ENCODE measurements around the gene QRICH1.
"Not testable (repeated sequence)": the region's sequence is repeated elsewhere in the genome, so short reads cannot be mapped to it uniquely, and the experiment has no call there.

Gene QRICH1

GRCh38 chr3:49016414-49017228 is 77.2 kb downstream of the QRICH1 start:
- peak; percentile 61 for DNase-seq

DNA sequence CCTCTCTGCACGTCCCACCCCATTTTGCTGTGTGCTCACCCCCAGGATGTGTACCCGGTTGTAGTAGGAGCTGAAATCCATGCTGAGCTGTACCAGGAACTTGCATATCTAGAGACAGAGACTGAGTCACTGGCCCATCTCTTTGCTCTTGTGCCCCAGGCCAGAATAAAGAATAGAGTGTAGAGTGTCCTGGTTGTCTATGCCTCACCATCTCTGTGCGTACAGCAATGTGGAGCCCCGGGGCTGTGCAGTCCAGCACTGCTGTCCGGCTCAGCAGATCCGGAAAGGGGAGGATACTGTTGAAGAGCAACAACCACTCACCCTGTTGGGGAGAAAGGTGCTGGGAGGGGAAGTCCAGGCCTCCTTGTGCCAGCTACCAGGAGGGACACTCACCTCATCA is 78.1 kb downstream of the QRICH1 start:
- DNase-seq: no peak

GRCh38 chr3:49015072-49015471 is 78.8 kb downstream of the QRICH1 start:
- DNase-seq: no peak

DNA sequence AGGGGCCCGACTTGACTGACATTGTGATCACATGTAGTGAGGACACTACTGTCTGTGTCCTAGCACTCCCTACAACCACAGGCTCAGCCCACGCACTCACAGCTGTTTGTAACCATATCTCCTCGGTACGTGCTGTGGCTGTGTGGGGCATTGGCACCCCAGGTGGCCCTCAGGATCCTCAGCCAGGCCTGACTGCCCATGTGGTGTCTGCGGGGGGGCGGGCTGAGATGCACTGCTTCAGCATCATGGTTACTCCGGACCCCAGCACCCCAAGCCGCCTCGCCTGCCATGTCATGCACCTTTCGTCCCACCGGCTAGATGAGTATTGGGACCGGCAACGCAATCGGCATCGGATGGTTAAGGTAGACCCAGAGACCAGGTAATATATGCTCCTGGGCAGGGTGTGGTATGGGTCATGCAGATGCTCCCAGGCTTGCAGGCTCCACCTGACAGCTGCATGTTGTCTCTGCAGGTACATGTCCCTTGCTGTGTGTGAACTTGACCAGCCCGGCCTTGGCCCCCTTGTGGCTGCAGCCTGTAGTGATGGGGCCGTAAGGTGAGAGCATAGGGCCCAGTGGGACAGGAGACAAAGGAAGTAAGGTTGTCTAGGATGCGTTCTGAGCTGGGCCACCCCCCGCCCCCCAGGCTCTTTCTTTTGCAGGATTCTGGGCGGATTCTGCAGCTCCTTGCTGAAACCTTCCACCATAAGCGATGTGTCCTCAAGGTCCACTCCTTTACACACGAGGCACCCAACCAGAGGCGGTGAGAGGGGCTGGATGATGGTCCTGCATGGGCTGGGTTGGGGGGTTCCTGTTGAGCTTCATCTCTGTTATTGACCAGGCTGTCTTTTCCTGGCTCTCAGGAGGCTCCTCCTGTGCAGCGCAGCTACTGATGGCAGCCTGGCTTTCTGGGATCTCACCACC is 79.9 kb downstream of the QRICH1 start:
- DNase-seq: peak; percentile 77

GRCh38 chr3:49013113-49013737 is 80.6 kb downstream of the QRICH1 start:
- DNase-seq: no peak

DNA sequence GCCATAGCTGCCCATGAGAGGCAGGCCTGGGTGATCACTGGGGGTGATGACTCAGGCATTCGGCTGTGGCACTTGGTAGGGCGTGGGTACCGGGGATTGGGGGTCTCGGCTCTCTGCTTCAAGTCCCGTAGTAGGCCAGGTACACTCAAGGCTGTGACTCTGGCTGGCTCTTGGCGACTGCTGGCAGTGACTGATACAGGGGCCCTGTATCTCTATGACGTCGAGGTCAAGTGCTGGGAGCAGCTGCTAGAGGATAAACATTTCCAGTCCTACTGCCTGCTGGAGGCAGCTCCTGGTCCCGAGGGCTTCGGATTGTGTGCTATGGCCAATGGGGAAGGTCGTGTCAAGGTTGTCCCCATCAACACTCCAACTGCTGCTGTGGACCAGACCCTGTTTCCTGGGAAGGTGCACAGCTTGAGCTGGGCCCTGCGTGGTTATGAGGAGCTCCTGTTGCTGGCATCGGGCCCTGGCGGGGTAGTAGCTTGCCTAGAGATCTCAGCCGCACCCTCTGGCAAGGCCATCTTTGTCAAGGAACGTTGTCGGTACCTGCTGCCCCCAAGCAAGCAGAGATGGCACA is 81.3 kb downstream of the QRICH1 start:
- no peak for DNase-seq

- no peak for DNase-seq
These were observed 84.5 kb downstream of the QRICH1 start for GRCh38 chr3:49009396-49009795.

DNA sequence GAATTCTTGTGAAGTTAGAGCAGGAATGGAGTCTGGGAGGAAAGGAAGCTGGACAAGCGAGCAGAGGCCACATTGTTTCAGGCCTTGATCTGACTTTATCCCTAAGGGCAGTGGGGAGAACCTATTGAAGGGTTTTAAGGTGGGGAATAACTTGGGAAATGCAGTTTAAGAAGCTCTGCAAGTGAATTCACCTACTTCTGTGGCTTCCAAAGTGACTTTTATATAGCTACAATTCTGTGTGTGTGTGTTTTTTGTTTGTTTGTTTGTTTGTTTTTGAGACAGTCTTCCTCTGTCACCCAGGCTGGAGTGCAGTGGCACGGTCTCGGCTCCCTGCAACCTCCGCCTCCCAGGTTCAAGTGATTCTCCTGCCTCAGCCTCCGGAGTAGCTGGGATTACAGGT is 85.2 kb downstream of the QRICH1 start:
- not testable (repeated sequence) for DNase-seq

DNA sequence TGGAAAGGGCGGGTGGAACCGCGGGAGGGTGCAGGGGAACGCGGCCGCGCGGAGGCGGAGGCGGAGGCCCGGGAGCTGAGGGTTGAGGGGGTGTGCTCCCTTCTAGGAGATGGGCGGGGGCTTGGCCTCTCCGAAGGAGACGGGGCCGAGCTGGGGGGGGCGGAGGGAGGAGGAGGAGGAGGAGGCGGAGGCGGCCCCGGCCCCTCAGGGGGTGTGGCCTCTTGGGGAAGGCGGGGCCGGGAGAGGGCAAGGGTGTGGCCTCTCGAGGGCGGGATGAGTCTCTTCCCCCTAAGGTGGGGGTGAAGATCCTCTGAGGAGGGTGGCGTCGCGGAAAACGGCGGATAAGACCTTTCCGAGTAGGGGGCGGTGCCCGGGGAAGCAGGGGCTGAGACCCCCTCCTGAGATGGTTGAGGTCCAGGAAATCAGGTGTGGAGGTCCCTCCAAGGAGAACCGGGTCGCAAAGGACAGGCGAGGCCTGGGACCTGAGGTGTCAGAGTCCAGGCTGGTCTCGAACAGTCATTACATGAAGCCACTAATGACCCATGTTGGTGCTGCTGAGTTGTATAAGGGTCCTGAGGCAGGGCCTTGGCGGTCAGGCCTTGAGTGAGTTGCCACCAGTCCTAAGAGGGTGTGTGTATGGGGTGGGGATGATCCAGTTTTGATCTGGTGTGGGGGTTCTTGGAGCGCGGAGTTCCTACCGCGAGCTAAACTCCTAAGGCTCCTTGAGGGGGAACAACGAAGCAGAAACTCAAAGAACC is 85.9 kb downstream of the QRICH1 start:
- peak; percentile 92 for DNase-seq

DNA sequence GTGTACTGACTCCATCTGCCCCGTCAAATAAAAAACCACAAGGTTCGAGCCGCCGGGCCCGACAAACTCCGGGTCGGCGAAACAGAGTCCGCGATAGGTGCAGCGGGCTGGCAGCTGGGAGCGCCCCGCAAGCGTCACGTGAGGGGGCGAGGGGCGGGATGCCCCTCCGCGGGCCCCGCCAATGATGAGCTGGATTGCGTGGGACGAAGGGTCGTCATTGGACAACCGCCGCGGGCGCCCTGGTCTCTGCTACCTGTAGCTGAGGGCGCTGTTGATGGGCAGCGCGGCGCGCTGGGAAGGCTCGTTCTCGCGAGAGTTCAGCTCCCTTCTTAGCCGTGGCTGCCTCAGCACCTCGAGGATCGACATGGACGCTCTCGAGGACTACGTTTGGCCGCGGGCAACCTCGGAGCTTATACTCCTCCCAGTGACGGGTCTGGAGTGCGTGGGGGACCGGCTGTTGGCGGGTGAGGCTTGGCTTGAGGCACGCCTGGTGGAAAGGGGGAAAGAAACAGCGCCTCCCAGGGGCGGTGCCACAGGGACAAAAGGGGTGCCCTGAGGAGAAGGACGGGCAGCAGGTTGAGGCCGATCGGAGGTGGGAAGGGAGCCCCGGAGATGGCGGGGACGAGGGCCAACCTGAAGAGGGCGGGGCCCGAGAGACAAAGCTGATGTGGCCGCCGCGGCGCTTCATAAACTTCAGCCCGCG is 86.7 kb downstream of the QRICH1 start, which contains the start of gene WDR6:
Gene WDR6 (plus strand): TSS at position 324 of the 703 bp plus-strand sequence. CDS start 41 bp downstream, at position 365.
- peak; percentile 97 for DNase-seq

- DNase-seq: no peak
These were observed 87.3 kb downstream of the QRICH1 start for GRCh38 chr3:49006408-49007067.

GRCh38 chr3:49005998-49006397 is 87.9 kb downstream of the QRICH1 start:
- DNase-seq: no peak

GRCh38 chr3:49005303-49005680 is 88.6 kb downstream of the QRICH1 start:
- DNase-seq: no peak

- DNase-seq: no peak
These were observed 89.2 kb downstream of the QRICH1 start for GRCh38 chr3:49004352-49005302.

DNA sequence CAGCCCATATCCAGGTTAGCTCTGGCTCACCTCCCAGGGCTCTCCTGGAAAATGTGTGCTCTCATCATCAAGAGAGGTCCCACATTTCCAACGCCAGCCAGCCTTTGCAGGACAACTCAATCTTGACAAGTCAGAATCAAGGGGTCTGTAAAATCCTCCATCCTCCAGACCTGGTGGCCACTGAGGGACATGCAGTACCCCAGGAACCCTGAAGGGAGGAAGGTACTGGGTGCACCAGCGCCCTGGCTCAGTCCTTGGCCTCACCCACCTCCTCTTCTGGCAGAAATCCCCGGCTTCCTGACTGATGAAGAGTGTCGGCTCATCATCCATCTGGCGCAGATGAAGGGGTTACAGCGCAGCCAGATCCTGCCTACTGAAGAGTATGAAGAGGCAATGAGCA is 92.7 kb downstream of the QRICH1 start:
- DNase-seq: no peak

DNA sequence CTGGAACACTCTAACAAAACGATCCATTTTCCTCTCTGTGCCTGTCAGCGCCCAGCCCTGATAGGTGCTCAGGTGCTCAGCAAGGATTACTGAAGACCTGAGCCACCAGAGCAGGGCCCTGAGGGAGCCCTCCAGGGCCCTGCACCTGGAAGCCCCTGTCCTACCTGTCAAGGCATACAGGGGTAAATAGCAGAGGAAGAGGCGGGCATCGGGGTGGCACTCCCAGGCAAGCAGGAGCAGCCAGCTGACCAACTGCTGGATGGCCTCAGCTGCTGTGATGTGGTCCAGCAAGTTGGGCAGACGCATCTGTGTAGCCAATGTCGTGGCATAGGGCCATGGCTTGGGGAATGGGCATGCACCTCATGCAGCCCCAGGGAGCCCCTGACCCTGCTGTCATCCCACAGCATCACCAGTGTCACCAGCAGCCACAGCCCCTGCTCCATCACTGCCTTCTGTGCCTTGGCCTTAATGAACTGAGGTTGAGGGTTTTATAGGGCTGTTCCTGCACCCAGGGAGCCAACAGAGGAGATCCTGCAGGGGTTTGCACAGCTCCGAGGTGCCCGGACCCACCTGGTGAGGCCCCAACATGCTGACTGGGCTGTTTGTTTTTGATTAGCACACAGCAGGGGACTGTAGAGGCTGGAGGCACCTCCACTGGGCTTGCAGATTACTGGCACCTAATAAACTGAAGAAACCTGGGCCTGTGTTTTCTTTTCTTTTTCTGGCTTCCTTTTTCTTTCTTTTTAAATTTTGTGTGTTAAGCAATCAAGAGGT is 94.6 kb downstream of the QRICH1 start:
- DNase-seq: no peak

GRCh38 chr3:48997714-48998637 is 95.9 kb downstream of the QRICH1 start:
- no peak for DNase-seq

All from activated CD8-positive, alpha-beta memory T cell treated with anti-CD3 and anti-CD28 coated beads for 24 hours (primary cell).